Activated naive CD4-positive, alpha-beta T cell treated with anti-CD3 and anti-CD28 coated beads for 36 hours (primary cell): ENCODE data around the gene SOWAHA. TPM values are rescaled to one million over a fixed set of nuclear protein-coding genes. Genes with fewer than 3 reads are reported as not detected.

ENCODE experiments used
- total RNA-seq, 2 experiments: library from RNA; stranded (reverse); gene quantifications; one replicate each; pipeline ENCODE4 v1.2.3, GENCODE V29; 2021

Gene SOWAHA
- total RNA-seq, 2 experiments from 2014 or later = not detected

Other genes starting within 250 kb of the SOWAHA start
- under 1 TPM; 0.24 to 0.49 TPM for gene IL13, start 155.1 kb upstream of the SOWAHA start, total RNA-seq
- gene IL4, start 139.3 kb upstream of the SOWAHA start, total RNA-seq = not detected
- gene KIF3A, start 75.8 kb upstream of the SOWAHA start, total RNA-seq = 1 to 10 TPM; 5.0 to 6.1 TPM
- gene CCNI2, start 65.9 kb upstream of the SOWAHA start, total RNA-seq = 1 to 10 TPM; 1.4 to 2.5 TPM
- 10 to 100 TPM; 24.9 to 29.2 TPM for gene SEPTIN8, start 36.1 kb upstream of the SOWAHA start, total RNA-seq
- gene SHROOM1, start 17.3 kb downstream of the SOWAHA start, total RNA-seq = under 1 TPM; 0.21 to 0.64 TPM
- gene GDF9, start 53.2 kb downstream of the SOWAHA start, total RNA-seq = 1 to 10 TPM in 1 of 2 experiments, under 1 TPM in 1; 0.64 to 1.2 TPM
- gene UQCRQ, start 53.3 kb downstream of the SOWAHA start, total RNA-seq = 100 to 1,000 TPM; 677 to 784 TPM
- gene LEAP2, start 60.4 kb downstream of the SOWAHA start, total RNA-seq = 1 to 10 TPM; 1.8 to 2.0 TPM
- 10 to 100 TPM; 13.6 to 14.2 TPM for gene AFF4, start 150.3 kb downstream of the SOWAHA start, total RNA-seq
- gene ZCCHC10, start 213.2 kb downstream of the SOWAHA start, total RNA-seq = 10 to 100 TPM; 23.5 to 27.0 TPM
- gene HSPA4, start 238.7 kb downstream of the SOWAHA start, total RNA-seq = 100 to 1,000 TPM; 180 to 190 TPM